GM12878 (cell line): ENCODE results near the gene RASSF4. TPM values are rescaled to one million over a fixed set of nuclear protein-coding genes. Genes with fewer than 3 reads are reported as not detected.
A peak's percentile ranks its signal among the peaks of the same experiment; 100 is the strongest.

Source experiments
- CREM ChIP-seq: IDR thresholded peaks from 2 replicates; pipeline ENCODE4 v1.6.1; 2014; ENCODE audit warnings: antibody characterized with exemption, low read depth
- FOXM1 ChIP-seq: IDR thresholded peaks from 2 replicates; pipeline ENCODE4 v1.6.1; 2012; ENCODE audit warnings: low read depth, mild to moderate bottlenecking, inconsistent platforms, low read length, moderate library complexity
- HCFC1 ChIP-seq: fragments of 150-350 bp; IDR thresholded peaks from 2 replicates; pipeline ENCODE4 v1.6.1; 2014; ENCODE audit warnings: low read length
- HSF1 ChIP-seq: fragments of 150-350 bp; IDR thresholded peaks from 2 replicates; pipeline ENCODE4 v1.6.1; 2014; ENCODE audit warnings: mild to moderate bottlenecking, low read depth, low read length
- IKZF1 ChIP-seq: fragments of 450-650 bp; conservative IDR thresholded peaks from 2 replicates; pipeline ENCODE4 v1.6.1; 2017; ENCODE audit warnings: antibody characterized with exemption, mild to moderate bottlenecking
- KLF5 ChIP-seq: fragments of 450-650 bp; IDR thresholded peaks from 2 replicates; pipeline ENCODE4 v1.6.1; 2014; ENCODE audit warnings: mild to moderate bottlenecking; ENCODE audit not compliant: partially characterized antibody
- MXI1 ChIP-seq: fragments of 150-350 bp; IDR thresholded peaks from 2 replicates; pipeline ENCODE4 v1.6.1; 2011; ENCODE audit warnings: low read depth, mild to moderate bottlenecking, inconsistent platforms, low read length, improper control_type of control experiment
- NR2C1 ChIP-seq: fragments of 450-650 bp; IDR thresholded peaks from 2 replicates; pipeline ENCODE4 v1.6.1; 2017; ENCODE audit warnings: antibody characterized with exemption, mild to moderate bottlenecking, moderate library complexity
- PAX5 ChIP-seq: IDR thresholded peaks from 2 replicates; pipeline ENCODE4 v1.6.1; 2011; ENCODE audit warnings: low read depth, low read length, borderline replicate concordance
- PBX3 ChIP-seq: IDR thresholded peaks from 2 replicates; pipeline ENCODE4 v1.6.1; 2011; ENCODE audit warnings: mild to moderate bottlenecking, low read depth, low read length, moderate library complexity; ENCODE audit not compliant: insufficient replicate concordance
- RBBP5 ChIP-seq: fragments of 200-600 bp; sonication (generic); conservative IDR thresholded peaks from 2 replicates; pipeline ENCODE4 v1.6.1; 2016
- RELA ChIP-seq: fragments of 450-650 bp; IDR thresholded peaks from 2 replicates; pipeline ENCODE4 v1.8.0; 2014; ENCODE audit warnings: borderline replicate concordance; ENCODE audit not compliant: partially characterized antibody
- RUNX3 ChIP-seq: IDR thresholded peaks from 2 replicates; pipeline ENCODE4 v1.6.1; 2012; ENCODE audit warnings: low read length, inconsistent platforms
- SRF ChIP-seq, 2 experiments: IDR thresholded peaks; 2 replicates each; pipeline ENCODE4 v1.6.1; 2011; ENCODE audit warnings: low read depth in 2 of 2, low read length in 2 of 2, mild to moderate bottlenecking in 1 of 2, moderate library complexity in 1 of 2
- TAF1 ChIP-seq: IDR thresholded peaks from 2 replicates; pipeline ENCODE4 v1.6.1; 2011; ENCODE audit warnings: mild to moderate bottlenecking, low read depth, low read length, borderline replicate concordance
- TCF3 ChIP-seq: IDR thresholded peaks from 2 replicates; pipeline ENCODE4 v1.6.1; 2012; ENCODE audit warnings: low read depth, mild to moderate bottlenecking, low read length, borderline replicate concordance; ENCODE audit not compliant: insufficient read depth
- ZBTB40 ChIP-seq: fragments of 450-650 bp; IDR thresholded peaks from 2 replicates; pipeline ENCODE4 v1.6.1; 2016; ENCODE audit warnings: mild to moderate bottlenecking, moderate library complexity, borderline replicate concordance
- ZNF384 ChIP-seq: IDR thresholded peaks from 2 replicates; pipeline ENCODE4 v1.6.1; 2012; ENCODE audit warnings: low read depth, mild to moderate bottlenecking, low read length, improper control_type of control experiment, borderline replicate concordance
- ZNF687 ChIP-seq: fragments of 450-650 bp; IDR thresholded peaks from 2 replicates; pipeline ENCODE4 v1.6.1; 2017; ENCODE audit warnings: mild to moderate bottlenecking, moderate library complexity
- polyA plus RNA-seq, 11 experiments: library from polyadenylated mRNA; depleted of rRNA in 4 of 11; unstranded in 6 of 11; stranded (reverse) in 5 of 11; fragments of >200 nt; fragmentation: Nextera tagmentation in 4 of 11; fragmentation: Illumina TruSeq in 1 of 11; extraction: Ambion mirVana in 4 of 11; extraction: Trizol in 1 of 11; gene quantifications; 1 replicate in 1 of 11; 2 replicates in 10 of 11; pipeline versions ENCODE4 v1.2.1 to v1.2.3, GENCODE V29; 2011 to 2016; ENCODE audit warnings: inconsistent platforms in 2 of 11, missing spikeins in 2 of 11, low read depth in 1 of 11
- total RNA-seq, 4 experiments: library from RNA; depleted of rRNA in 3 of 4; stranded (reverse); fragments of >200 nt in 3 of 4; fragmentation: Illumina TruSeq in 1 of 4; extraction: Trizol in 1 of 4; gene quantifications; 2 replicates each; pipeline versions ENCODE4 v1.2.1 to v1.2.3, GENCODE V29; 2013 to 2021

The RASSF4 gene
- total and polyA plus RNA-seq, 10 of the 15 experiments (the other 5 are each of a cell fraction or from before 2014, with no cell fraction given) = 3.7 to 71.1 (median 16.8) TPM

GRCh38 chr10:45000752-45001380 lies 41.3 kb downstream of the RASSF4 start, which contains the start of gene ZNF22 (continued):
- TF ChIP-seq CREM = peak; percentile 54
- TF ChIP-seq SRF (IDR thresholded peaks at IDR 0.05; ENCODE audit: low read depth in 2 of 2, low read length in 2 of 2) = peak in 1 of 2 experiments; percentile 45; a peak in 1 of 4 replicates
- TF ChIP-seq FOXM1 = no peak
- peak; percentile 86 for TF ChIP-seq IKZF1
- TF ChIP-seq KLF5 = no peak
- no peak for TF ChIP-seq RBBP5
- TF ChIP-seq PBX3 = no peak
- TF ChIP-seq PAX5 = peak; percentile 52; the same call in 1 of the 2 replicates
- peak; percentile 35; the same call in 1 of the 2 replicates for TF ChIP-seq TCF3
- TF ChIP-seq NR2C1 = peak; percentile 41; the same call in 1 of the 2 replicates
- no peak for TF ChIP-seq HSF1
- peak; percentile 86 for TF ChIP-seq ZNF687
- TF ChIP-seq ZNF384 = no peak
- TF ChIP-seq ZBTB40 = no peak; the same call in 1 of the 2 replicates
- TF ChIP-seq MXI1 = peak; percentile 50; the same call in 1 of the 2 replicates
- peak; percentile 87 for TF ChIP-seq TAF1
- peak; percentile 80 for TF ChIP-seq RUNX3
- peak; percentile 61 for TF ChIP-seq RELA
- peak; percentile 50 for TF ChIP-seq HCFC1
